HG02981 (cell line): Measurements from ENCODE around the gene KIF19.
A peak's percentile ranks its signal among the peaks of the same experiment; 100 is the strongest.

Experiments
- ATAC-seq: cut with Tn5 transposase; IDR thresholded peaks from one replicate; pipeline ENCODE4 v1.9.1; 2021; ENCODE audit warnings: mild to moderate bottlenecking, moderate library complexity; ENCODE audit not compliant: unreplicated experiment

Gene KIF19

DNA sequence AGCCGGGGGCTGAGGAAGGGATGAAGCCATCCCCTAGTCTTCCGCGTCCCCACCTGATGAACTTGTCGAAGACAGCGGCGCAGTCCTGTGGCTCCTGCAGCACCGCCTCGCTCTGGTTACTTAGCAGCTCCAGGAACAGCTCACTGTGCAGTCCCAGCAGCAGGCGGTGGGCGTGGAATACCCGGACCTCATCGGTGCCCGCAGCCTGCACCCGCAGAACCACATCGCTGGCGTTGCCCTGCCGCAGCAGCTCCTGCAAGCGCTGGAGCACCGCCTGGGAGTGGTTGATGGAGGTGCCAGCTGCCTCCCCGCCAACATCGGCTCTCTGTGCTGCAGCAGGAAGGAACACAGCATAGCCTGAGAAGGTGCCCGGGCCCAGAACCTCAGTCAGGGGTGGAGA is 33.9 kb downstream of the KIF19 start:
- no peak for ATAC-seq

DNA sequence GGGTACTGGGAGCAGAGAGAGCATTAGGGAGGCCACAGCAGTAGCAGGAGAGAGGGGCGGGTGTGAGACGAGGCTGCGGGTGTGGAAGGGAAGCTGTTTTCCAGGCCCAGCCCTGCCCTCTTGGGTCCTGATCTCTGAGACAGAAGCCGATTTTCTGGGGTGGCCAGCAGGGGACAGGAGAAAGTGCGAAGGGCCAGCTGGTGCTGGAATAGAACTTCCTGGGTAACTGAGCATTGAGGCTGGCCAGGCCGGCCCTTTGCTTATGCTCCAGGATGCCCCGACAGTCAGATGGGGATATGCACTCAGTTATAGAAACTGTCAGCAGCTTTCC is 34.8 kb downstream of the KIF19 start:
- no peak for ATAC-seq

DNA sequence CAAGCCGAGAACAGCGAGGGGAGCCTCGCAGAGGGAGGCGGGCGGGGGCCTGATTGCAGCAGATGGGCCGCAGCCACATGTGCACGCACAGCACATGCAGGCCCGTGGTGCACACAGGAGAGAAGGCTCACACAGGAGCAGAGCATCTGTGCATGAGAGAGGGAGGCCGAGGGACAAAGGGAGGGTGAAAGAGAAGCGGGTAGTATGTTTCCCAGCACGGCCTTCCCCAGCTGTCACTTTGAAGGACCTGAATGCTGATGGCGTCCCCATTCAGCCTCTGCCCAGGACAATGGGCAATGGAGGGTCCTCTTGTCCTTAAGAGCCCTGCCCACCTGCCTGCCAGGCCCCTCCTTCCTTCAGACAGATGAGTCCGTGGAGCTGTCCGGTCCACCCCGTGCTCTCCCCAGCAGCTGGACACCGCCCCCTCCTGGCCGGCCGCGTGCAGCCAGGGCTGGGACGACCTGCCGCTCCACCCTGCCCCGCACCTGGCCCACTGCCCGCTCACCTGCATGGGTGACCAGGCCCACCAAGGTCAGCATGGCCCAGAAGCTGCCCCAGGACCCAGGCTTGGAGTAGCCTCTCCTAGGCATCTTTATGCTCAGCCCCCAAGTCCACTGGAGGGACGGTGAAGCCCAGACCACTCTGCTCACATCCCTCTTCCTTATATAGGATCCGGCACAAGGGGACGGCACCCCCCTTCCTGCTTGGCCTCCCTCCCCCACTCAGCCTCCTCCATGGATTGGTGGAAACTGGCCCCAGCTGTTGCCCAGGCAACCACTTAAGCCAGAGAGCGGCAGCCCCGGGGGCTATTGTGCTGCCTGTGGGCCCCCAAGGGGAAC is 35.4 kb downstream of the KIF19 start, which contains the start of gene BTBD17:
BTBD17 (minus strand) TSS at position 639 of the 839 bp plus-strand sequence; CDS start at position 590, 49 bp downstream.
- ATAC-seq = no peak

DNA sequence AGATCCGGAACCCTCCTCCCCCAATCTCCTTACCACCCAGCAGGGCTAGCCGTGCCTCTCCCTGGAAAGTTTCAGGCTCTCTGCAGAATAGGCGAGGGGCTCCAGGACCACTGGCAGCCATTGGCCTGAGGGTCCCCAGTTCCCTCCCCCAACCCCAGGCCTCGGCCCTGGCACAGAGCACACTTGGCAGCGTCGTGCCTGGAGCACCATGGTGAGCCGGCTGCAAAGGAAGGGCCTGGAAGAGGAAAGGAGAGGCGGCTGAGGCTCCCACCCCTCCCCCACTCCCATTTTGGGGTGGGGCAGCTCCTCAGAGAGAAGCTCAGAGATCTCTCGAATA is 36.0 kb downstream of the KIF19 start:
- no peak for ATAC-seq

DNA sequence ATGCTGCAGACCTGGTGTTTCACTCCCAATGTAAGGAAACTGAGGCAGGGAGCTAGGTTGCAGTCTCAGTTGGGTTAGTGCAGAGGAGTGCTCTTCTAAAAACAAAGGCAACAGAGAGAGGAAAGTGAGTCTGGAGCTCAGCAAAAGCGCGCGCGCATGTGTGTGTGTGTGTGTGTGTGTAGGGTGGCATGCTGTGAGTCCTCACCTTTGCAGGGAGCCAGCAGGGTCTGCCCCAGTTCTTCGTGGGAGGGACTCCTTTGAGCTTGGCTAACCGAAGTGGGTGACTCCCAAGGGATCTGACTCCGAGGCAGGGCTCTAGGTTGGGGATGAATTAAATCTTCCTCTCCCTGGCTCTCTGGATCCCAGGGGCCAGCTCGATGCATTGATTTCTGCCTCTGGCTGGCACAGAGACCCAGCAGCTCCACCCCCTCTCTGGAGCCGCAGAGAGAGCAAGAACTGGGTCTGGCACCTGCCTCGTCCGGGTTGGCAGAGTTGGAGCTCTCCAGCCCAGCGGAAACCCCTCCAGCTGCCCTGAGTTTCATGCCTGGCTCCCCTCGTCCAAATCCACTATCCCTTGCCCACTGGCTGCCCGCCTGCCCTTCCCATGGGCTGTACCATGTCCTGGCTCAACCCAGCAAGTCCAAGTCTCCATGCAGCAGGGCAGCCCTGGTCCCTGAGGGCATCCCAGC is 36.9 kb downstream of the KIF19 start:
- ATAC-seq = no peak

DNA sequence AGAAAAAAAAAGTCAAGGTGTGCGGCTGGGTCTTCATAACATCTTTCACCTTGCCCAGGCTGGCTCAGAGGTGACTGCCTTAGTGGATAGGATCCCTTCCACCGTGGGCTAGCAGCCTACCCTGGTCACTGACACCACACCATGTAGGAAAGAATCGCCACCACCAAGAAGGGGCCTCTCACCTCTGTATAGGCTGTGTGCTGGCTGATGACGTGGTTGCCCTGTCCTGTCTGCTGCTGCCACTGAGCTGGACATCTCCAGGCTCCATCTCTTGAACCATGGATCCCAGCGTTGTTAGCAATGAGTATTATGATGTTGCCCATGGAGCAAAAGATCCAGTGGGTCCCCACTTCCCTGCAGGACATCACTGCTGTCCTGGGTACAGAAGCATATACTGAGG is 41.2 kb downstream of the KIF19 start, which contains the start of gene GPR142:
GPR142 (plus strand) TSS at position 301 of the 400 bp plus-strand sequence. CDS start 2,035 bp downstream, outside the sequence.
- ATAC-seq = no peak

DNA sequence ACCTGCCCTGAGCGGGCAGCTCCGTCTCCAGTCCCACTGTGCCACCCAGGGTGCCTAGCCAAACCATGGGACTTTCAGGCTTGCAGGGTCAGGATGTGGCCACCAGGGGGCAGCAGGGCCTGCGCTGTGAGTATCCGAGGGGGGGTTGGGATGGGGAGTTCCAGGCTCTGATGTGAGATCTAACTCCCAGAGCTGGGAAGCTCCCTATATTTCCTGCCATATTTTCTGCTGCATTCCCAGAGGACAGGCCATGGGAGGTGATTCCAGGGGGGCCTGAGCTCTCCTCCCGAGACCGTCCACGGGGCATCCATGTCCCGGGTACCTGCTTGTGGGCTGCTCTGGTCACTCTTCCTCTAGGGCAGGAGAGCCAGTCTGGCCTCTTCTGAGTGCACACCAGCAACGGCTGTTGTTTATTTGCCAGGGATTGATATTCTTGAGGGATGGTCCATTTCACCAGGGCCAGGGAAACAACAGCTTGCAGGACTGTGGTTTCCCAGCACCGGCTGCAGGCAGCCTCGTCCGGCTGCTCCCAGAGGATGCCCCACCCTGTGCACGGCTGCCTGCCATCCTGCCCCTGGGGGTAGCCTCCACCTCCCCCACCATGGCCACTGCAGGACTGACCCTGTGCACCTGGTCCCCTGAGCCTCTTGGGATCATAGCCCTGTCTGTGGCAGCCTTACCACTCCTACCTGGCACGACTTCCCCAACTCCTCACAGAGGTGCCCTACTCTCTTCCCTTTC is 42.5 kb downstream of the KIF19 start:
- ATAC-seq = no peak

DNA sequence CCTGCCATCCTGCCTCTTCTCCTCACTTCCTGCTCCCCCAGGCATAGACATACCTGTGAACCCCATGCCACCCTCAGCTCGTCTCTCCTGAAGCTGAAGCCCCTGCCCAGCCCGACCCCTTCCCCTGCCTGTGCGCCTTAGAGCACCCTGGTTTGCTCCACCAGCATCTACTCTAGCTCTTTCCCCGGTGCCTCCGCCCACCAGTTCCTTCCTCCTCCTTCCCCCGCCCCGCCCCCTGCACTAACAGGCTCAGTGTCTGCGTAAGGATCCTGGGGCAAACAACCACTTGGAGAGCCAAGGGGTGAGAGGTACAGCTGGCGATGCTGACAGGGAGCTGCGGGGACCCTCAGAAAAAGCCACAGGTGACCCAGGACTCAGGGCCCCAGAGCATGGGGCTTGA is 43.2 kb downstream of the KIF19 start:
- no peak for ATAC-seq

DNA sequence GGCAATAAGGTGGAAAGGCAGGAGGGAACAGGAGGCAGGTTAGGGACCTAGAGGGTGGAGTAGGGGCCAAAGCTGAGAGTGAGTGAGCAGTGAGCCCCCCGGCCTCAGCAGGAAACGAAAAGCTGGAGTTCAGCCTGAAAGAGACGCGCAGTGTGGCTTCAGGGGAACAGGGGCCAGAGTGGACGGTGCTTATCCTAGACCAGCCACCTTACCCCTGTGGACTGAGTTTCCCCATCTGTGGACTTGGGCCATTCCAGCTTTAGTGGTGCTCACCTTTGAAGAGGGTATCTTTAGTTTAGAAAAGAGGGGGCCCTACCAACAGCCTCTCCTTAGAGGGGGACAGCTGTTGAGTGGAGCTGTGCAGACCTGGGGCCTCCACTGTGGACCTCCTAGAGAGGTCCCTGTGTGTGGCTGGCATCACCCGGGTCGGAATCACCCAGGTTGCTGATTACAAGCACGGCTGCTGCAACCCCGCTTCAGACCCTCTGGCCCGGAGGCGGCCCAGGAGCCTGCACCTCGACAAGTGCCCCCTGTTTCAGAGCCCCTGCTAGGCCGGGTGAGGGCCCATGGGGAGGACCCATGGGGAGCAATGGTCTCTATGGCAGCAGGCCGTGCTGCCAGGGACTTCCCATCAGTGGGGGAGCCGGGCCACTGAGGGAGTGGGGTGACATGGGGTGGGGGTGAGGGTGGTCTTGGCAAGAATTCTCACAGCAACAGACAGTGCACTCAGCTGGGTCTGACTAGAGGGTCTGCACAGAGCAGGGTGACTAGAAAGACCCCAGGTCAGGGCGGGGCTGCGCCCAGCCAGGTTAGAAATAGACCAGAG is 43.9 kb downstream of the KIF19 start:
- ATAC-seq = no peak

DNA sequence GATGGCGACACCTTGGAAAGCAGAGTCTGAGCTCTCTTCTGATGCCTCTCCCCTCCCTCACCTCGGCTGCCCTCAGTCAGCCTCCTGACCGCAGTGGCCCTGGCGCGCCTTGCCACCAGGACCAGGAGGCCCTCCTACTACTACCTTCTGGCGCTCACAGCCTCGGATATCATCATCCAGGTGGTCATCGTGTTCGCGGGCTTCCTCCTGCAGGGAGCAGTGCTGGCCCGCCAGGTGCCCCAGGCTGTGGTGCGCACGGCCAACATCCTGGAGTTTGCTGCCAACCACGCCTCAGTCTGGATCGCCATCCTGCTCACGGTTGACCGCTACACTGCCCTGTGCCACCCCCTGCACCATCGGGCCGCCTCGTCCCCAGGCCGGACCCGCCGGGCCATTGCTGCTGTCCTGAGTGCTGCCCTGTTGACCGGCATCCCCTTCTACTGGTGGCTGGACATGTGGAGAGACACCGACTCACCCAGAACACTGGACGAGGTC is 45.7 kb downstream of the KIF19 start:
- ATAC-seq = no peak

DNA sequence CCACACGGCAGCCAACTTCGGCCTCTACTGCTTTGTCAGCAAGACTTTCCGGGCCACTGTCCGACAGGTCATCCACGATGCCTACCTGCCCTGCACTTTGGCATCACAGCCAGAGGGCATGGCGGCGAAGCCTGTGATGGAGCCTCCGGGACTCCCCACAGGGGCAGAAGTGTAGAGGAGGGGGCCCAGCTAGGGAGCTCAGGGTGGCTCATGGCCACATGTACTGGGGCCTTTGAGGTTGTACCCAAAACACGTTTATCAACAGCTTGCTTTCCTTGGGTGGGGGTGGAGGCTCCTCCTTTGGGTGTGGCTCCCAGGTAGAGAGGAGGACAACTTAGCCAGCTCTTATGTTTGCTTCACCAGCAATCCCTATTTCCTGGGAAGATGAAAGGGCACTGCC is 46.4 kb downstream of the KIF19 start:
- ATAC-seq = no peak

DNA sequence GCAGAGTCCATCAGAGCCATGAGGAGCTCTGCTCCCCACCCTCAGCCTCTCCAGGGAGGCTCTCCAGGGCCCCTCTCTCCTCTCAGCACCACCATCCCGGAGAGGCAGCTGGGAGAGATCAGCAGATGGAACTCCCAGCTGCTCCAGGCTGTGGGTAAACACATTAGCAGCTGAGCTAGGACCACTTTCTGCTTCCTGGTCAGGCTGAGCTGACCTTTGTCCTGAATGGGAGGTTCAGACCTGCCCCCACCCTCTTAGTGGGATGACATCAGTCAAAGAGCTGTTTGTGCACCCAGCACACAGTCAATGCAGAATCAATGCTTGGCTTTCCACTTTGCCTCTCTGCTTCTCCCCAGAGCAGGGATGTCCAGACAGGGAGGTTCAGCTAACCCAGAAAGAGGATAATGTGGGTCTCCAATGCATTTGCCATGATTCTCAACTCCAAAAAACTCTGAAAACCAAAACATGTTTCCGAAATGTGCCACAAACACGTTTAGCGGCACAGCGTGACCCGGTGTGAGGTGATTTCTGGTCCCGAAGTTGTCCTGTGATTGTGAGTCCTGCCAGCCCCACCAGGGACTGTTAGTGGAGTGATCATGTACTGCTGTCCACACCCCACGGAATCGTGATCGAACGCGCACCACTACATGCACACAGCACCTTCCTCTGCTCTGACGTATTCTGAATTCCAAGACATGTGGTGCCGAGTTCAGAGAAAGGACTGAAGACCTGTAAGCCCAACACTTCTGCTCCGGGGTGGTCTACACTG is 48.0 kb downstream of the KIF19 start:
- no peak for ATAC-seq

DNA sequence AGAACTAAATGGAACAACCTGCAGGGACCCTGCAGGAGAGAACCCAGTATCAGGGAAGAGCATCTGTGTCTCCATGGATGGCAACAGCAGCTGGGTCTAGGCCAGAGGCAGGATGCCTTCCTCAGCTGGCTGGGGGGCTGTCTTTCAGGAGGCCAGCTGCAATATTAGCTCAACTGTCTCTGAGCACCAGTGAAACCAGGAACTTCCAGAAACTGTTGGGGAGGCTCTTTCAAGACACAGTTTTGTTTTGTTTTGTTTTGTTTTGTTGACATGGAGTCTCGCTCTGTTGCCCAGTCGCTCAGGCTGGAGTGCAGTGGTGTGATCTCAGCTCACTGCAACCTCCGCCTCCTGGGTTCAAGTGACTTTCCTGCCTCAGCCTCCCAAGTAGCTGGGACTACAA is 48.8 kb downstream of the KIF19 start:
- ATAC-seq = no peak

DNA sequence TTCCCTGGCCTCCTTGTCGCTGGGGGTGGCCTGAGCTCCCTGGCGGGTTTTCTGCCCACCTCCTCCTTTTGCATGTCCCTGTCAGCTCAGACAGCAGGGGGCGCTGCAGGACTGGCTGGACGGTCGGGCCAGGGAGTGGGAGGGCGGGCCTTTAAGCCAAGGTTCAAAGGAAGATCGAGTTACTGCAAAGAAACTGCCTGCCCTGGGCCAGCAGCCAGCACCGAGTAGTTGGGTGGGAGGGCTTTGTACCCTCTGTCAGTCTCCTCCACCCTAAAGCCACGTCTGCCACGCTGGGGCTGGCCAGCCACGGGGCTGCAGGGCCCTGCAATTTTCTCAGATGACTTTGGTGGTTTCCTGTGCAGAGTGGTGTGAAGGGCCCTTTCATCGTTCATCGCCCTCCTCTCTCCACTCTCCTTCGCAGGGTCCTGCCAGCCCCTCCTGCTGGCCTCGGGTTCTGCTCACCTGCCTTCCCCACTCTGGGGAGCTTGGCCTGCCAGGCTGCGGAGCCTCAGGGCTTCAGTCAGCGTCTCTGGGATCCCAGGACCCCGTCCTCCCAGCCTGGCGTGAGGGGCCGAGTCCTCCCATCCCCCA is 53.6 kb downstream of the KIF19 start:
- ATAC-seq = peak; percentile 47

DNA sequence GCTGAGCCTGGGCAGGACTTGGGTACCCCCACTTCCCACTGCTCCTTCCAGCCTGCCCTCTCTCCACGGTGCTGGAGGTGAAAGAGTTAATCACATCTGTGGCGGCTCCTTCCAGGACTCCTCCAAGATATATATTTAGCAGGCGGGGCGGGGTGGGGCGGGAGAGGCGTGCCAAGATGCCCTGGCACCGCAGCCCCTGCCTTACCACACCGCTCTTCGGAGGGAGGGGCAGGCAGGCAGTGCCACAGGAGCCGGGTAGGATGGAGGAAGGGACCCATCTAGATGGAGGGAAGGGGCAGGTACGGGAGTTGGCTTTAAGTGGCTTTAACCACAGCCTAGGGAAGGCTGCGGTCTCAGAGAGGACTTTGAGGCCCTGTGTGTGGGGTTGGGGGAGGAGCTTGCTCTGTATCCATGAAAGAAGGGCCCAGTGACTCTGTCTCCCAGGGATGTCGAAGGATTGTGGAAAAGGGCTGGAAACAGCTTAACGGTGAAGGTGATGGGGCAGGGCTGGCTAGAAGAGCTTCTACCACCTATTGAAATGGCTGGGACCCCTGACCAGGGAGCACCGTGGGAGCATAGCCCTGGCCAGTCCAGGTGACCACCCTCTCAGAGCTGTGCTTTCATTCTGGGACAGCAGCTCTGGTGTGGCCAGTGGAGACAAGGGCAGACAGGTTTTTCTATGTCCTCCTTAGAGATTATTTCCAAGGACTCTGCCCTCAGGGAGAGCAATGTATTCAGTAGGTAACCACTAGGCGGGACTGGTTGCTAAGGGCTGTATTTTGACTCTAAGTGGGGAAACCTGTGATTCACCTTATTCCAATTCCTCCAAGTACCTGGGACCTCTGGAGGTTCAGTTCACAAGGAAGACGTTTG is 54.3 kb downstream of the KIF19 start:
- ATAC-seq = no peak

DNA sequence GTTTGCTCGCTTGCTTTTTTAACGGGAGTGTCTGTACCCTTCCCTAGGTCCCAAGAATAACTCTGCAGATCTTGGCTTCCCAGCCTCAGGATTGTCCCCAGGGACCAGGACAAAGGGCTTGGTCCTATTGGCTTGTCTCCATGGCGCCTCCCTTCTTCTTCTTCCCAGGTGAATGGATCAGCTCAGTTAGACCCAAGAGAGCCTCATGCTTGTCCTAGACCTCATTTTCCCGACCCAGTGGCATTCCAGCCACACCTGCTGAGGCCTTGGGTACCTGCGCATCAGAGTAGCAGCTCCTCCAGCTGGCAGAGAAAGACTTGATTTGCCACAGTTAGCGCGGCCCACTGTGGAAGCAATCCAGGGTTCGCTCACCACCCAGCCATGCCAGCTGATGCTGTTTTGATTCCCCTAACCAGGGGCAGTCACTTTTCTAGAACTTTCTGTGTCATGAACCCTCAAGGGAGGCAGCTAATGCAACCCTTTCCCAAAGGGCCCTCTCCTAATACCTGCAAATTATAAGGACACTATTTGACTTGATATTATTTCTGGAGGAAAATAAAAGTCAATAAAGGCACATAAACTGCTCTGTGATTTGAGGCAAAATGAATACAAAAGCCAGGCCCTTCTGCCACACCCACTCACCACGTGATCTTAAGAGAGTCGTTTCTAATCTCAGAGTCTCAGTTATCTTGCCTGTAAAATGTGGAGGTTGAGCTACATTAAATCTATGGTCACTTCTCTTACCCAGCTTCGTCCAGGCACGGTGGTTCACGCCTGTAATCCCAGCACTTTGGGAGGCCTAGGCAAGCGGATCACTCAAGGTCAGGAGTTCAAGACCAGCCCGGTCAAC is 55.2 kb downstream of the KIF19 start:
- no peak for ATAC-seq

DNA sequence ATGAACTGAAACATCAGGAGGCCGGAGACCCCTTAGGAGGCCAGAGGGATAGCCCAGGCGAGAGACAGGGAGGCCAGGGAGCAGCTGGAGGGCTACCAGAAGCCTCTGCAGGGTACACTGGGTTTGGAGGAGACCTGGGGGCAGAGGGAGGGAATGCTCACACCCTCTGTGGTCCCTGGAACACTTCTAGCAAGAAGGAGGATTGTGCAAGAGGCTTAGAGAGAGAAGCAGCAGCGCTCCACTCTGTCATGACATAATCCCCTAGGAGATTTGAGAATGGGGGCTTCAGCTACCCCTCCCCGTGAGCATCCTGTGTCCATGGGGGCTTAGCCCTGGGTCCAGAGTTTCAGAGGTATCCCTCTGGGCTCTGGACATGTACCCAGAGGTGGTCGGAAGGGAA is 57.1 kb downstream of the KIF19 start:
- no peak for ATAC-seq

DNA sequence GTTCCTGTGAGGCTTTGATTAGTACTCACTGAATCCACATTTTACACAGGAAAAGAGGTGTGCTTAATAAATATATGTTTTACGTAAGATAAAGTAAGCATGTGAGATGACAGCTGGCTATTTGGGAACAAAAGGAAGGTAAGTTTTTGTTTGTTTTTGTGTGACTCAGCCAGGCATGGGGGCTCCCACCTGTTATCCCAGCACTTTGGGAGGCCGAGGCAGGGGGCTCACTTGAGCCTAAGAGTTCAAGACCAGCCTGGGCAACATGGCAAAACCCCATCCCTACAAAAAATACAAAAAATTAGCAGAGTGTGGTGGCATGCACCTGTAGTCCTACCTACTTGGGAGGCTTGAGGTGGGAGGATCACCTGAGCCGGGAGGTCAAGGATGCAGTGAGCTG is 59.2 kb downstream of the KIF19 start:
- ATAC-seq = no peak
